ENCODE results near the gene DNAH7.

Gene DNAH7

DNA sequence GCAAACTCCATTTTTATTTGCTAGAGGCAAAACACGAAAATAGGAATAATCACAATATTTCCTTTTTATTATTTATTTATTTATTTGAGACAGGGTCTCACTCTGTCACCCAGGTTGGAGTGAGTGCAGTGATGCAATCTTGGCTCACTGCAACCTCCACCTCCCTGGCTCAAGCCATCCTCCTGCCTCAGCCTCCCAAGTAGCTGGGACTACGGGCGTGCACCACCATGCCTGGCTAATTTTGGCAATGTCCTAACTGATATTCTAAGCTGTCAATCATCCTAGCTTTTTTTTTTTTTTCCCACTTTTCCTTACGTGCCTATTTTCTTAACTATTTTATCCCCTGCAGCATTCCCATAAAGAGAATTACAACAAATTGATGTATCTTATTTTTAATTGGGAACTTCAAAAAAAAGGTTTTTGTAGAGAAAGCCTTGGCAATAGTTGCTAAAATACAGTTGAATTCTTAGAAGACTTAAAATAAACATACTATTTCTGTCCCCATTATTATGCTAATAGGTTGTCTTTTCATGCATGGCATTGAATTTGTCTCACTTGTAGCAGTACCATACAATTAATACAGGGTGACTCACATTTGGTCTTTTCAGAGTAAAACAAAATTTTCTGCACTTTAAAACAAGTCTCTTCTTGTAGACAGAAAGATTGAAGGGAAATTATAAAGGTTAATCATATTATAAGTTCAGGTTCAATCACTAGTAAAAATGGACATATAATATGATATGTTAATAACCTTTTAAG is 258.1 kb downstream of the DNAH7 start:
- Histone ChIP-seq H3K27me3 (ENCODE audit: control insufficient read depth, insufficient read depth, low read length) (no peaks in the 10 kb centered on the region), H3K9me3 (ENCODE audit: control insufficient read depth, low read length) (no peaks in the 10 kb centered on the region), H3K4me3 (ENCODE audit: low read length) (no peak overlapping the region), H3K36me3 (ENCODE audit: control insufficient read depth, insufficient read depth, low read length) (no peaks in the 10 kb centered on the region), H3K4me1 (ENCODE audit: control insufficient read depth, insufficient read depth, low read length) (no peaks in the 10 kb centered on the region), H3K9ac (ENCODE audit: low read length) (no peak overlapping the region)

DNA sequence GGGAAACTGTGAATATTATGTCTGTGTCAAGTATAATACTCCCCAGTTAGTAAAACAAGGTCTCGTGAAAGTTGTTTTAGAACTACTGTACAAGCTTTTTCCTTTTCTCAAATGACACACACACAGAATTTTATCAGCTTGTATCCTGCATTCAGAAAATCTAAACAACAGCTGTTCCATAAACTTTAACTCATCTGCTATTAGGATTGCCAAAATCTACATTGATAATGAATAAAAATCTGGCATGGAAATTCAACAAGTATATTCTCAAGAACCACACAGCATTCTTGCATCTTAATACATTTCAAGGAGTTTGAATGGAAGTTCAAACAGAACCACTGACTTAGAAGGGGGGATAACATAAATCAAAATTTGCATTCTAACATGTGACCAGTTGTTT is 260.4 kb downstream of the DNAH7 start:
- H3K36me3 ChIP-seq (ENCODE audit: control insufficient read depth, insufficient read depth, low read length): no peaks in the 10 kb centered on the region
- H3K9me3 ChIP-seq (ENCODE audit: control insufficient read depth, low read length): no peaks in the 10 kb centered on the region
- no peak overlapping the region for H3K9ac ChIP-seq (ENCODE audit: low read length)
- H3K4me3 ChIP-seq (ENCODE audit: low read length): no peak overlapping the region
- no peaks in the 10 kb centered on the region for H3K27me3 ChIP-seq (ENCODE audit: control insufficient read depth, insufficient read depth, low read length)
- no peaks in the 10 kb centered on the region for H3K4me1 ChIP-seq (ENCODE audit: control insufficient read depth, insufficient read depth, low read length)

DNA sequence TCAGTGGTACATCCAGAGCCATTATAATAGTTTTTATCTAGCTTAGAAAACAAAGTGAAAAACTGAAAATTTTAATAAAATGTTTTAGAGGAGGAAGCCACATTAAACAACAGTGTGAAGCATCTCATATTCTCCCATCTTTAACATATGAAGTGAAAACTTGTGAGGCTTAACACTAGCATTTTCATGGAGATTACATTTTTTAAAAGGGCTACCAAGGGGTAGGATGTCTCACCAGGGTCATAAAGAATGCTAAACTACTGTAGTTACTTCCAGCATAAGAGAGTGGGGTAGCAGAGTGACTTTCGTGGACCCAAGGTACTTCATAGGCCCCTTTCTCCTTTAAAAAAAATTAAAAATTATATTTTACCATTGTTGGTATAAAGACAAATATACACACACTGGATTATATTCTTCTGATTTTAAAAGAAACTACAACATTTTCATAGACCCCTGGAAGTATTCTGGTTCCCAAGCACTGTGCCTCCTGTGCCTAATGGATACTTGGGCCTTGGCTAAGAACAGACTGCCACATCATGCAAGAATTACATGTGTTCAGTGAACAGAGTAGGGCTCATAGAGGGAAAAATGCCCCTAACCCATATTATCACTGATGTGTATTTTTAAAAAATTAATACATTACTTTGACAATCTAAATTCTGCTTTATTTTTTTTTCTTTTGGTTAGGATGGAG is 263.2 kb downstream of the DNAH7 start:
- Histone ChIP-seq H3K27me3 (ENCODE audit: control insufficient read depth, insufficient read depth, low read length) (no peaks in the 10 kb centered on the region), H3K9me3 (ENCODE audit: control insufficient read depth, low read length) (no peaks in the 10 kb centered on the region), H3K36me3 (ENCODE audit: control insufficient read depth, insufficient read depth, low read length) (no peaks in the 10 kb centered on the region), H3K4me1 (ENCODE audit: control insufficient read depth, insufficient read depth, low read length) (no peaks in the 10 kb centered on the region), H3K9ac (ENCODE audit: low read length) (no peak overlapping the region), H3K4me3 (ENCODE audit: low read length) (no peak overlapping the region)

DNA sequence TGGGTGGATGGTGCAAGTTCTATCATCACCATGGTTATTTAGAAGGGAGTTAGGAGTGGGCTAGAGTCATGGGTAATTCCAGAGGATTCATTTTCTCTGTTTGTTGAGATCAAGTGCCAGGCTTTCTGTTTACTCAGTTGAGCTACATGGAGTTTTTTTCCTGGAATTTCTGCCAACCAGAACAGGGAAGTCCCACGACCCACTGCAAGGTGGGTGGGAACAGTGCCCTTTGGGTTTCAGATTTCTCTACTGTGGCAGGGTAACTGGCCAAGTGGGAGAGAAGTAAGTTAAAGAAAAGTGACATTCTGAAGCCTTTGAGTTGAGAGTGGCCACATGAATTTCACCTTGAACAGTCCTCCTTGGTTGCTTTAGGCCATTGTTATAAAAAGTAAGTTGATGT is 272.8 kb downstream of the DNAH7 start:
- H3K4me3 ChIP-seq (ENCODE audit: low read length): no peak overlapping the region
- H3K36me3 ChIP-seq (ENCODE audit: control insufficient read depth, insufficient read depth, low read length): no peaks in the 10 kb centered on the region
- no peaks in the 10 kb centered on the region for H3K4me1 ChIP-seq (ENCODE audit: control insufficient read depth, insufficient read depth, low read length)
- no peaks in the 10 kb centered on the region for H3K9me3 ChIP-seq (ENCODE audit: control insufficient read depth, low read length)
- no peak overlapping the region for H3K9ac ChIP-seq (ENCODE audit: low read length)
- no peaks in the 10 kb centered on the region for H3K27me3 ChIP-seq (ENCODE audit: control insufficient read depth, insufficient read depth, low read length)

DNA sequence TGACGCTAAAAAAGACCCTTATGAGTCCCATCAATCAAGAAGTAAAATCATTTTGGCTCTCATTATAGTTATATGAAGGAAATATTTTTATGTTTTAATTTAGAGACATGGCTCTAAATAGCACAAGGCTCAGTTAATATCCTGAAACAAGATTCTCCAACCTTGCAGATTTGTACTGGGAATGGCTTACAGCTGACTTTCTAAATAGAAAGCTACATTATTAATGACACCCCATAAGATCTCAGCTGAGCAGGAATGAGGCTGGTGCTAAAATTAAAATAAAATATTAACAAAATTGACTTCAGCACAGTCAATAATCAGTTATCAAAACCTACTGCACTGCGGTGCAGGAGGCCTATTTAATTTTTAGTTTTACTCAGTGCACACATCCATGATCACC is 274.8 kb downstream of the DNAH7 start:
- no peaks in the 10 kb centered on the region for H3K36me3 ChIP-seq (ENCODE audit: control insufficient read depth, insufficient read depth, low read length)
- H3K9ac ChIP-seq (ENCODE audit: low read length): no peak overlapping the region
- H3K27me3 ChIP-seq (ENCODE audit: control insufficient read depth, insufficient read depth, low read length): no peaks in the 10 kb centered on the region
- H3K4me1 ChIP-seq (ENCODE audit: control insufficient read depth, insufficient read depth, low read length): no peaks in the 10 kb centered on the region
- H3K9me3 ChIP-seq (ENCODE audit: control insufficient read depth, low read length): no peaks in the 10 kb centered on the region
- no peak overlapping the region for H3K4me3 ChIP-seq (ENCODE audit: low read length)

DNA sequence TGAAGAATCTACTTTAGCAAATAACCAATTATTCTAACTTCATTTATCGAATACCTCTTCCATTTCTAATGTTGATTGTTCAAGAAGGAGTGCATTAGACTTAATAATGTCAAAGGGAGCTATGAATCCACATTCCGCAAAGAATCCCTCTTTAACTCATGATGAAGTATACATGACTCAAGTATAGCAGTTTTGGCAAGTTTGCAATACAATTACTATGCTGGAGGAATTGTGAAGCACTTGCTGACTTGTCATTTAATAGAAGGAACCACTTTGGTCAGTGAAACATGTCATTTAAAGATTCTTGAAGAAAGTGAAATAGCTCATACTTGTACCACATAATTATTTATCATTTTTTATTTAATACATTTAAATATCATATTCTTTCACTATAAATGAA is 286.5 kb downstream of the DNAH7 start:
- Histone ChIP-seq H3K27me3 (ENCODE audit: control insufficient read depth, insufficient read depth, low read length) (no peaks in the 10 kb centered on the region), H3K36me3 (ENCODE audit: control insufficient read depth, insufficient read depth, low read length) (no peaks in the 10 kb centered on the region), H3K9me3 (ENCODE audit: control insufficient read depth, low read length) (no peaks in the 10 kb centered on the region), H3K9ac (ENCODE audit: low read length) (no peak overlapping the region), H3K4me1 (ENCODE audit: control insufficient read depth, insufficient read depth, low read length) (no peaks in the 10 kb centered on the region), H3K4me3 (ENCODE audit: low read length) (no peak overlapping the region)

DNA sequence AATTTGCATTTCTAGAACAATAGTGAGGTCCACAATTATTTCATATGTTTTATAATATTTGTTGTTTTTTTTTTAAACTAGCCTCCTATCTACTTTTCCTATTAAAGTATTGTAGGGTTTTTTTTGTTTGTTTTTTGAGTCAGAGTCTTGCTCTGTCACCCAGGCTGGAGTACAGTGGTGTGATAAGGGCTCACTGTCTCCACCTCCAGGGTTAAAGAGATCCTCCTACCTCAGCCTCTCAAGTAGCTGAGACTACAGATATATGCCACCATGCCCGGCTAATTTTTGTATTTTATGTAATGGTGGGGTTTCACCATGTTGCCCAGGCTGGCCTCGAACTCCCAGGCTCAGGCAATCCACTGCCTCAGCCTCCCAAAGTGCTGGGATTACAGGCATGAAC is 289.1 kb downstream of the DNAH7 start:
- Histone ChIP-seq H3K4me3 (ENCODE audit: low read length) (no peak overlapping the region), H3K36me3 (ENCODE audit: control insufficient read depth, insufficient read depth, low read length) (no peaks in the 10 kb centered on the region), H3K9me3 (ENCODE audit: control insufficient read depth, low read length) (no peaks in the 10 kb centered on the region), H3K27me3 (ENCODE audit: control insufficient read depth, insufficient read depth, low read length) (no peaks in the 10 kb centered on the region), H3K9ac (ENCODE audit: low read length) (no peak overlapping the region), H3K4me1 (ENCODE audit: control insufficient read depth, insufficient read depth, low read length) (no peaks in the 10 kb centered on the region)

DNA sequence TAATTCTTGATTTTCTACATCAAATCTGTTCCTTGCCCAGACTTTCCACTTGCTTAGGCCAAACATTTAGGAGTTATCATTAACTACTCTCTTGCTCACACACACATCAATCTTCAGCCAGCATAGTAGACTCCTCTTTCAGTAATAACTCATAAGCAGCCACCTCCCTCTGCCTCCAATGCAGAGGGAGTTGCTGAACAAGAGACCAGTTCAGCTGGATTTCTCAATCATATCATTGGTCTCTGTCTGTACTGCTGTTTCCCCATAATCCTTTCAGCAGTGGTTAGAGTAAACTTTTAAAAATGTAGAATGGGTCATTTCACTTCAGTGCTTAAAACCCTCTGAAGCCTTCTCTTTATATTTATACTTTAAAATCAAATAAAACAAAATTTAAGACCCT is 298.7 kb downstream of the DNAH7 start:
- no peak overlapping the region for H3K4me3 ChIP-seq (ENCODE audit: low read length)
- H3K4me1 ChIP-seq (ENCODE audit: control insufficient read depth, insufficient read depth, low read length): no peaks in the 10 kb centered on the region
- no peak overlapping the region for H3K9ac ChIP-seq (ENCODE audit: low read length)
- no peaks in the 10 kb centered on the region for H3K27me3 ChIP-seq (ENCODE audit: control insufficient read depth, insufficient read depth, low read length)
- no peaks in the 10 kb centered on the region for H3K9me3 ChIP-seq (ENCODE audit: control insufficient read depth, low read length)
- no peaks in the 10 kb centered on the region for H3K36me3 ChIP-seq (ENCODE audit: control insufficient read depth, insufficient read depth, low read length)

DNA sequence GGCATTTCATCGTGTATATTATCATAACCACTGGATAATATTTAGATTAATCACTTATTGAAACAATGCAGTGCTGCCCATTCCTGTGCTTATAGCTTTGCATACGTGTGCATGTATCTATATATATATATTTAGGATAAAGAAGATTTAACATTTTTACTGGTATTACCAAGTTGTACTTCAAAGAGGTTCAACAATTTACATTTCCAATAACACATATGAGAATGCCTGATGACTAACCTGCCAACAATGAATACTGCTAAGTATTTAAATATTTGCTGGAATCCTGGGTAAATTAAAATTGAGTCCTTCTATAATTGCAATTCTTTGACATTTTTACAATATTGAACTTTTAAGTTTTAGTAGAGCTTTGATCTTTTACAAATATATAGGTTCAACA is 300.2 kb downstream of the DNAH7 start:
- no peak overlapping the region for H3K4me3 ChIP-seq (ENCODE audit: low read length)
- no peaks in the 10 kb centered on the region for H3K9me3 ChIP-seq (ENCODE audit: control insufficient read depth, low read length)
- no peaks in the 10 kb centered on the region for H3K36me3 ChIP-seq (ENCODE audit: control insufficient read depth, insufficient read depth, low read length)
- no peaks in the 10 kb centered on the region for H3K4me1 ChIP-seq (ENCODE audit: control insufficient read depth, insufficient read depth, low read length)
- no peak overlapping the region for H3K9ac ChIP-seq (ENCODE audit: low read length)
- no peaks in the 10 kb centered on the region for H3K27me3 ChIP-seq (ENCODE audit: control insufficient read depth, insufficient read depth, low read length)

DNA sequence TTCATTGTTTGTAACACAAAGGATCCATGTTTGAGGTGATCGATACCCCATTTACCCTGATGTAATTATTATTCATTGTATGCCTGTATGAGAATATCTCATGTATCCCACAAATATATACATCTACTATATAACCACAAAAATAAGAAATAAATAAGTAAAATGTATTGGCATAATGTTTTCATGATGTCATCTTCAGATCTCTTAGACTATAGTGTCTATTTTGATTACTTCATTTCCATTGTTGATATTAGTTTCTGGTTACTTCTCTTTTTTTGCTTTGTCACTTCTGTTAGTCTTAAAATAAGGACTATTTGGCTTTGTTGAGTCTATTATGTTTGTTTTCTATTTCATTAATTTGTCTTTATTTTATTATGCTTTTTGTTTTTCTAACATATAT is 301.9 kb downstream of the DNAH7 start:
- Histone ChIP-seq H3K27me3 (ENCODE audit: control insufficient read depth, insufficient read depth, low read length) (no peaks in the 10 kb centered on the region), H3K9ac (ENCODE audit: low read length) (no peak overlapping the region), H3K9me3 (ENCODE audit: control insufficient read depth, low read length) (no peaks in the 10 kb centered on the region), H3K4me3 (ENCODE audit: low read length) (no peak overlapping the region), H3K4me1 (ENCODE audit: control insufficient read depth, insufficient read depth, low read length) (no peaks in the 10 kb centered on the region), H3K36me3 (ENCODE audit: control insufficient read depth, insufficient read depth, low read length) (no peaks in the 10 kb centered on the region)

DNA sequence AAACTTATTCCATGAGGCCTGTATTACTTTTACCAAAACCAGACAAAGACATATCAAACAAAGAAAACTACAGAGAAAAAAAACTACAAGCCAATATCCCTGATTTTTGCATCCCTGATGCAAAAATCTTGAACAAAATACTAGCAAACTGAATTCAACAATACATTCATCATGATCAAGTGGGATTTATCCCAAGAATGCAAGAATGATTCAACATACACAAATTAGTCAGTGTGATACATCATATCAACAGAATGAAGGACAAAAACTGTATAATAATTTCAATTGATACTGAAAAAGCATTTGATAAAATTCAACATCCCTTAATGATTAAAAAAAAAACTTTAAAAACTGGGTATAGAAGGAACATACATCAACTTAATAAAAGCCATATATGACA is 304.8 kb downstream of the DNAH7 start:
- Histone ChIP-seq H3K27me3 (ENCODE audit: control insufficient read depth, insufficient read depth, low read length) (no peaks in the 10 kb centered on the region), H3K9me3 (ENCODE audit: control insufficient read depth, low read length) (no peaks in the 10 kb centered on the region), H3K9ac (ENCODE audit: low read length) (no peak overlapping the region), H3K4me3 (ENCODE audit: low read length) (no peak overlapping the region), H3K4me1 (ENCODE audit: control insufficient read depth, insufficient read depth, low read length) (no peaks in the 10 kb centered on the region), H3K36me3 (ENCODE audit: control insufficient read depth, insufficient read depth, low read length) (no peaks in the 10 kb centered on the region)

DNA sequence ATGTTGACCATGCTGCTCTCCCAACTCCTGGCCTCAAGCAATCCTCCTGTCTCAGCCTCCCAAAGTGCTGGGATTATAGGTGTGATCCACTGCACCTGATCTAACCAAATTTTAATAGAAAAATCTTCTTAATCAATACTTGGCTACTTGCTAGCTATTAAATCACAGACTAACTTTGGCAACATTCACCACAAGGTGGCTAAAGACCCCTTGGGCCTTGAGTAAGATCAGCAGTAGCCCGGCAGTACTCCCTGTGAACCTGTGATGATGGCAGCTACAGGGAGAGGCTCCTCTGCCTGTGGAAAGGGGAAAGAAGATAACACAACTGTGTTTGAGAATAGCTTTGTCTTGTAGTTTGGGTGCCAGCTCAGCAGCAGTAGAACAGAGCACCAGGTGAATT is 308.8 kb downstream of the DNAH7 start:
- H3K27me3 ChIP-seq (ENCODE audit: control insufficient read depth, insufficient read depth, low read length): no peaks in the 10 kb centered on the region

More for the DNA sequence above, 308.8 kb downstream of the DNAH7 start:
- Histone ChIP-seq H3K4me3 (ENCODE audit: low read length) (no peak overlapping the region), H3K4me1 (ENCODE audit: control insufficient read depth, insufficient read depth, low read length) (peaks cover 7% of the 10 kb centered on the region), H3K9ac (ENCODE audit: low read length) (no peak overlapping the region), H3K9me3 (ENCODE audit: control insufficient read depth, low read length) (no peaks in the 10 kb centered on the region), H3K36me3 (ENCODE audit: control insufficient read depth, insufficient read depth, low read length) (no peaks in the 10 kb centered on the region)
